ENCODE results near the gene LAS1L. TPM values are rescaled to one million over a fixed set of nuclear protein-coding genes. Genes with fewer than 3 reads are reported as not detected.
A peak's percentile ranks its signal among the peaks of the same experiment; 100 is the strongest.
"Not testable (repeated sequence)": the region's sequence is repeated elsewhere in the genome, so short reads cannot be mapped to it uniquely, and the experiment has no call there.

LAS1L gene
- total RNA-seq, 4 donors from 2014 or later = 16.4 to 23.3 (median 19.2) TPM

GRCh38 chrX:65532016-65532415 lies 2.6 kb downstream of the LAS1L start:
- Histone ChIP-seq H3K27ac (no peak overlapping the region), H3K9me3 (no peaks in the 10 kb centered on the region), H3K27me3 (no peaks in the 10 kb centered on the region), H3K4me1 (peaks cover 0 to 7% of the 10 kb centered on the region in 2 donors), H3K36me3 (peaks cover 0 to 8% of the 10 kb centered on the region in 2 donors), H3K4me3 (replicated peaks in 1 of 3) (no peak overlapping the region)
- WGBS, 2 donors = 89 to 96% methylated on average over 3 of the region's 3 CpGs
- no peak for TF ChIP-seq POLR2A (IDR thresholded peaks at IDR 0.05)
- TF ChIP-seq CTCF (IDR thresholded peaks at IDR 0.05) = no peak
- intact Hi-C loops (cut with DNase I) = no loop called here
- no peak for DNase-seq

GRCh38 chrX:65528705-65529340 lies 5.8 kb downstream of the LAS1L start:
- peaks cover 0 to 7% of the 10 kb centered on the region in 2 donors for H3K4me1 ChIP-seq
- H3K27ac ChIP-seq = no peak overlapping the region
- peaks cover 3 to 14% of the 10 kb centered on the region in 2 donors for H3K36me3 ChIP-seq
- intact Hi-C loops (cut with DNase I) = no loop called here
- H3K9me3 ChIP-seq = no peaks in the 10 kb centered on the region
- peak; percentile 59 to 98 (median 74) for TF ChIP-seq CTCF (IDR thresholded peaks at IDR 0.05)
- no peak for TF ChIP-seq POLR2A (IDR thresholded peaks at IDR 0.05)
- peak; percentile 14 to 22 for DNase-seq
- WGBS, 2 donors = 54% methylated on average over 9 of the region's 9 CpGs
- no peak overlapping the region for H3K4me3 ChIP-seq (replicated peaks in 1 of 3)
- no peaks in the 10 kb centered on the region for H3K27me3 ChIP-seq

- Histone ChIP-seq H3K27me3 (no peaks in the 10 kb centered on the region), H3K27ac (no peak overlapping the region), H3K4me3 (replicated peaks in 1 of 3) (no peak overlapping the region), H3K36me3 (peaks cover 8 to 16% of the 10 kb centered on the region in 2 donors), H3K9me3 (no peaks in the 10 kb centered on the region), H3K4me1 (peaks cover 0 to 1% of the 10 kb centered on the region in 2 donors)
- TF ChIP-seq POLR2A (IDR thresholded peaks at IDR 0.05) (no peak), CTCF (IDR thresholded peaks at IDR 0.05) (no peak)
- DNase-seq = no peak
- intact Hi-C loops (cut with DNase I) = no loop called here
- 53% methylated on average over 3 of the region's 3 CpGs; no CpG with 5 or more reads in 1 of the 2 donors for WGBS, 2 donors
These were observed 6.3 kb downstream of the LAS1L start for GRCh38 chrX:65528293-65528692.

GRCh38 chrX:65524139-65524538 lies 10.4 kb downstream of the LAS1L start:
- Histone ChIP-seq H3K4me3 (replicated peaks in 1 of 3) (no peak overlapping the region), H3K27ac (no peak overlapping the region), H3K27me3 (no peaks in the 10 kb centered on the region), H3K4me1 (no peaks in the 10 kb centered on the region), H3K36me3 (peaks cover 9 to 28% of the 10 kb centered on the region in 2 donors), H3K9me3 (no peaks in the 10 kb centered on the region)
- WGBS, 2 donors = 94% methylated on average over 8 to 9 of the region's 9 CpGs
- TF ChIP-seq POLR2A (IDR thresholded peaks at IDR 0.05) (no peak), CTCF (IDR thresholded peaks at IDR 0.05) (no peak)
- intact Hi-C loops (cut with DNase I) = no loop called here
- DNase-seq = no peak

GRCh38 chrX:65522739-65523372 lies 11.7 kb downstream of the LAS1L start:
- 89 to 92% methylated on average over 3 of the region's 3 CpGs for WGBS, 2 donors
- Histone ChIP-seq H3K36me3 (peaks cover 9 to 28% of the 10 kb centered on the region in 2 donors), H3K4me1 (no peaks in the 10 kb centered on the region), H3K27me3 (no peaks in the 10 kb centered on the region), H3K4me3 (replicated peaks in 1 of 3) (no peak overlapping the region), H3K9me3 (no peaks in the 10 kb centered on the region), H3K27ac (no peak overlapping the region)
- intact Hi-C loops (cut with DNase I) = no loop called here
- TF ChIP-seq POLR2A (IDR thresholded peaks at IDR 0.05) = no peak
- no peak for TF ChIP-seq CTCF (IDR thresholded peaks at IDR 0.05)
- no peak for DNase-seq

- peaks cover 9 to 28% of the 10 kb centered on the region in 2 donors for H3K36me3 ChIP-seq
- H3K27me3 ChIP-seq; H3K9me3 ChIP-seq; H3K4me1 ChIP-seq; H3K27ac ChIP-seq; DNase-seq; intact Hi-C loops (cut with DNase I); H3K4me3 ChIP-seq (replicated peaks in 1 of 3): not testable (repeated sequence)
- WGBS, 2 donors = 83 to 90% methylated on average over 2 to 3 of the region's 6 CpGs
These were observed 15.1 kb downstream of the LAS1L start for GRCh38 chrX:65519530-65519929.

GRCh38 chrX:65518980-65519379 lies 15.6 kb downstream of the LAS1L start:
- DNase-seq; H3K4me3 ChIP-seq (replicated peaks in 1 of 3); H3K4me1 ChIP-seq; H3K27ac ChIP-seq; H3K9me3 ChIP-seq; intact Hi-C loops (cut with DNase I); H3K27me3 ChIP-seq: not testable (repeated sequence)
- H3K36me3 ChIP-seq = peaks cover 8 to 23% of the 10 kb centered on the region in 2 donors
- 69 to 77% methylated on average over 5 to 6 of the region's 9 CpGs for WGBS, 2 donors
